NOMO-1 treated with dmso at 0.1 percent for 144 hours (cell line): ENCODE measurements around the gene PKNOX2.

Experiments
- DNase-seq: peaks from one replicate; lab custom pipeline; 2025; ENCODE audit not compliant: unreplicated experiment; lab: John Stamatoyannopoulos, UW

Gene PKNOX2

DNA sequence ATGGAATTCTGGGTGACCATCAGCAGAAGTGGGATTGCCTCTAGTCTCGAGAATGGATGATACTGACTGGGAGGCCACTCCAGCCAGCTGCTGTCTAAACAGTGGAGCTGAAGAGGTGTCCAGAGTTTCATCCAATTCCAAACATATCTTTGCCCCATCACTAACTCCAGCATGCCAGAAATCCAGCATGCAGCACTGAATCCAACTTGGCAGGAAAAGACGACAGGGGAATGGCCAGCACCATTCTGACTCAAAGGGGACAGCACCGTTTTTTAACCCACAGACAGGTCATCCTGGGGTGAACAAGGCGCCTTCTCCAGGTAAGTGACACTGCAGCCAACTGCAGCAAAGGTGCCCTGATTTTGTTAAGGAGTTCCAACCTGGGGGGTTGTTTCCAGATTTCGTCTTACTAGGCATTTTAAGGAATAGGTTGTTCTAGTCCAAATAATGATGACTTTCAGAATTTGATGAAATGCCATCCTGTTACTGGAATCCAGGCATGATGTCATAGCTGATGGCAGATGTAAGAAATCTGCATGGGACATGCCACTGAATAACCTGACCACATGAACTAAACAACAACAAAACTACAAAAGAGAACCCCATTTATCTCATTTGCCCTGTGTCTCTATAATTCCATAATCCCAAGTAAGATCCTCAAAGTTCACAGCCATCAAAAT lies 299.2 kb downstream of the PKNOX2 start:
- DNase-seq, result no peak

DNA sequence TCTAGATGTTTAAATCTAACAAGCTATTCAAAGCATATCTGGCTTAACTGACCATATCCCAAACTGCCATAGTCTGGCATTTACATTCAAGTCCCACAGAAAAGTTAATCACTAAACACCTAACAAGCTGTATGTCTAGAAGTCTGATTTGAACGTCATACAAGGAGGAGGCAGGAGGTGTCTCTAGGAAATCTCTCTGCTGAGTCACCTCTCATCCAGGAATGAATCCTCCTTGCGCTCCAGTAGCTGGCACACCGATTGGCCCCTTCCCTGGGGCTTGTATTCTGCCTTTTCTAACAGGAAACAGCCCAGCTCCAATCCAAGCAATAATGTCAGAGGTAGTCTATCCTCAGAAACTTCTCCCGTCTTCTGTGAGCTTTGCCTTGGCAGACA lies 299.7 kb downstream of the PKNOX2 start:
- no peak for DNase-seq

DNA sequence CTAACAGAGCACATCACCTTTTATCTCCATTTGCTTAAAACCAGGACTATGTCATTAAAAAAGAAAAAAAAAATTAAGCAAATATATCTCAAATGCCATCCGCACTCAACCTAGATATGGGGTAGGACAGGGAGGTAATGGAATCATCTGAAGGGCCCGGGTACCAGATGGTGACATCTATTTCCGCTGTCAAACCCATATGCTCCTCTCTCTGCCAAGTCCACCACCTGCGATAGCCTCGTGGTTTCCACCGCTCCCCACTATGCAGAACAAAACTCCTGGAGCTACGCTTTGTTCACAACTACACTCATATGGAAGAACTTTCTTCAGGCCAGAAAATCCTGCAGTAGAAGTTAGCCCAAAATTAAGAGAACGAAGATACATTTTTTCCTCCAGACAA lies 300.1 kb downstream of the PKNOX2 start:
- no peak for DNase-seq

DNA sequence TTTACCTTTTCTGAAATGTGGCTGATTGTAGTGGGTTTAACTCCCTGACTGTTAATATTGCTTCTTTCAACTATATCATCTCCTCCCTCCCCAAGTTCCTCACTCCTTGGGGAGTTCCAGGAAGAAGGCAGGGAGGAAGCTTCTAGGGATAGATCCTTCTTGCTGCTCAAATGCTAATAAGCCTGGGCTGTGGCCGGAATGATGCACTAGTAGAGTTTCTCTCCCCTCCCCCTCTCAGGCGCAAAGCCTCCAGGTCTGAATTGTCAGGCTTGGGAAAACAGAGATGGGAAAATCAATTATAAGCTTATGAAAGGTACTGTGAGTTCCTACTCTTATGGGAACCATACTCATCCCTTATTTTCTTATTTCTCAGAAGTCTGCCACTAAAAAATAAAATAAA lies 300.7 kb downstream of the PKNOX2 start:
- DNase-seq, result no peak

DNA sequence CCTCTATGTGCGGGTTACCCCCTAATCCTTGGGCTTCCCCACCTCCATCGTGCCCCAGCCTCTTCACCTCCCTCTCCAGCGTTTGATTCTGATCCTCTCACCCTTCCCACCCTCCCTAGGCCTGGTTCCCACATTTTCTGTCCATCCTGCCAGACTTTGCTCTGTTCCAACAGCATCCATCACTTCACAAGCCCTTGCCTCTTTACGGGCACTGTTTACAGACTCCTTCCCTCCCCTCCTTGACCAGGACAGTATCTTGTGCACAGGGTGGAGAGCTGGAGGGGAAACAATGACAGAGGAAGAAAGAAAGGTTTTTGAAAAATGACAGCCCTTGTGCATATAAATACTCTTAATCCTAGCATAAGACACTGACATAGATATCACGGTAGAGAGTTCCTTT lies 301.1 kb downstream of the PKNOX2 start:
- no peak for DNase-seq

DNA sequence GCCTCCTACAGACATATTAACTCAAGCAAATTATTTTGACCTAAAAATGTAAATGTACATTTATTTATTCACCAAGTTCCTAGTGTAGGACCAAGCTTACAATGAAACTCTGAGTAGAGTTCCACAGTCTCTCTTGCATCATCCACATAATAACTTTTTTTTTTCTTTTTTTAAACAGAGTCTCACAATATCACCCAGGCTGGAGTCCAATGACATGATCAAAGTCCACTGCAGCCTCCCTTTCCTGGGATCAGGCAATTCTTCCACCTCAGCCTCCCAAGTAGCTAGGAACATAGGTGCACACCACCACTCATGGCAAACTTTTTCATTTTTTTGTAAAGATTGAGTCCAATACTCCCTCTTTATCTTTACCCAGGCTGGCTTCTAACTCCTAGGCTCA lies 303.5 kb downstream of the PKNOX2 start:
- no peak for DNase-seq

DNA sequence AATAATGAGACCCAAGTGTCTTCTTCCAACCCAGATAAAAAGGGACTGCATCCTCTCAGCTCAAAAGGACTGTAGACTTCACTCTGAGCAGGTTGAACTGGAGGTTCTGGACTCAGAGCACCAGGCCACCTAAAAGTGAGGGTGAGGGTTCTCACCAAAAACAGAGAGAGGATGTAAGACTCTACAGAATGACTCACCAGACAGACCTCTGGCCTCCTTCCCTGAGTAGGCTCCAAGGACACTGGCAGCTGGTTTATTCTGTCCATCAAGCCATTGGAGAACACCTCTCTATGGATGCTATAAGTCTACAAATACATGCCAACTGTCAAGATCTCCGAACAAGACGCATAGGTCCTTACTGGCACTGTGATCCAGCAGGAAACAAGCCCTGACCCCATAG lies 304.3 kb downstream of the PKNOX2 start:
- no peak for DNase-seq

DNA sequence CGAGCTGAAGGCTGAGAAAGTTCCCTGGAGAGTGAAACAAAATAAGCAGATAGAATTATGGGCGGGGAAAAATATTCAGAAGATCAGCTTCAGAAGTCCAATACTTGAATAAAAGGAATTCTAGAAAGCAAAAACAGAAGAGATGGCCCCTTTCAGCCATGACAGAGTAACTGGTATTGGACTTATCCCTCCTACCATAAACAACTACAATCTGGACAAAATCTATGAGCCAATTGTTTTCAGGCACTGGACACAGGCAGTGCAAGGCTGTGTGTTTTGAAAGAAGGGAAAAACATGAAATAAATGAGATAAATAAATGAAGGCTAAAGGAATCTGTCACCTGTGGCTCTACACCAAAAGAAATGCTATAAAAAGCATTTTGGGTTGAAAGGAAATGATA lies 305.8 kb downstream of the PKNOX2 start:
- DNase-seq, result no peak

DNA sequence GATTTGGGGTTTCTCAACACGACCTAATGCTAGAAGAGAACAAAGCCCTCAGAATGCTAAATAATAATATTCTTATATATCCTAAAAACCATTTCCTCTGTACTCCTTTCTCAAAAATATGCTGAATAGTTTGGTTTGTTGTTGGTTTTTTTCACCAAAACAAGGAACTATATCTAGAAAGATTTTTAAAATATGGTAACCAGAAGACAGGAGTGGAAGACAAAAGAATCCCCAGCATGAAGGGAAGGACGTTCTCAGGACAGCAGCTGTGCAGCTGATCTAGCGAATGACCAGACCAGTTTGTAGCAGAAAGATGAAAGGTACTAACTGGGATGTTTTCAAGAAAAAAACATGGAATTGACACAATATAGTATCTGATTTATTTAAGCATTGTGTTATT lies 312.2 kb downstream of the PKNOX2 start:
- no peak for DNase-seq

DNA sequence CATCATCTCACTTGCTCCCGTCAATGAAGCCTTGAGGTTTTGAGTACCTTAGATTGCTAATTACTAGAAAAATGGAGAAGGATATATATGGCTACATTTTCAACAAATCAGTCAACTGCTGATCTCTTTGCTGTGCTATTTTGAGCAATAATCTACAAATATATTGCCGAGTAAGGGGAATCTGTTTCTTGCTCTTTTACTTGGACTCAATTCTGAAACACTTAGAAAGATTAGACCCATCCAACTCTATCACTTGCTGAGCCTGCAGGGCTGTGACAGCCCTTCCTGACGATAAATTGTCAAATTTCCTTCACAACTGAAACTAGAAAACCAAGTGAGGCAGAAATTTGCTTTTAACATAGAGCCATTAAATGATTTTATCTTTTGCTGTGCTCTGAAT lies 314.6 kb downstream of the PKNOX2 start:
- DNase-seq, result no peak

DNA sequence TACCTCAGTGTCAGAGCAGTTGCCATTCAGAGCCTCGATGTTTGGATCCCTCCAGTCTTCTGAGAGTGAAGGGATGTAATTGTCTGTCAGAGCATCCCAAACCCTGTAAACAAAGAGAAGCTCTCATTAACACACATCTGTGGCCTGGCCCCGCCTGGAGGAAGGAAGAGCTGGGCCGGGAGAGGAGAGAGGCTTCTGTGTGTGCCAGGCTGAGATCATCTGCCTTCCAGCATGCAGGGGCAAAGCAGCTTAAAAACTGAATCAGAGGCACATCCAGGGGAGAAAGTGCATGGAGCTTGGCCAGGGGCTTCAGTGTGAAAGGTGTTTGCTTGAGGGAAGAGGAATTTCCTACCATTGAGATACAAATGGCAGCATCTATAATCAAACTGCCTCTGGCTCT lies 317.0 kb downstream of the PKNOX2 start:
- DNase-seq, result no peak
